ENCODE results near the gene PARVB. TPM values are rescaled to one million over a fixed set of nuclear protein-coding genes. Genes with fewer than 3 reads are reported as not detected.
"Not testable (repeated sequence)": the region's sequence is repeated elsewhere in the genome, so short reads cannot be mapped to it uniquely, and the experiment has no call there.

Gene PARVB
- polyA plus RNA-seq, 3 donors from 2014 or later: 1.8 to 3.8 (median 2.7) TPM

- no peak overlapping the region for H3K4me3 Mint-ChIP-seq
- no peak overlapping the region for H3K27ac Mint-ChIP-seq
- H3K36me3 Mint-ChIP-seq: no peaks in the 10 kb centered on the region
- no peak for DNase-seq
- H3K27me3 Mint-ChIP-seq (ENCODE audit: low read depth in 3 of 3): no peaks in the 10 kb centered on the region
- H3K9me3 Mint-ChIP-seq: no peaks in the 10 kb centered on the region
- no peaks in the 10 kb centered on the region for H3K4me1 Mint-ChIP-seq
These were observed 73.3 kb downstream of the PARVB start for GRCh38 chr22:44097263-44098020.

GRCh38 chr22:44098021-44098739 lies 74.1 kb downstream of the PARVB start:
- H3K27me3 Mint-ChIP-seq (ENCODE audit: low read depth in 3 of 3): no peaks in the 10 kb centered on the region
- no peaks in the 10 kb centered on the region for H3K4me1 Mint-ChIP-seq
- no peaks in the 10 kb centered on the region for H3K36me3 Mint-ChIP-seq
- no peak overlapping the region for H3K27ac Mint-ChIP-seq
- DNase-seq: no peak
- no peaks in the 10 kb centered on the region for H3K9me3 Mint-ChIP-seq
- H3K4me3 Mint-ChIP-seq: no peak overlapping the region

- Mint-ChIP-seq H3K4me3 (no peak overlapping the region), H3K36me3 (no peaks in the 10 kb centered on the region), H3K27ac (no peak overlapping the region), H3K27me3 (ENCODE audit: low read depth in 3 of 3) (no peaks in the 10 kb centered on the region), H3K4me1 (no peaks in the 10 kb centered on the region), H3K9me3 (no peaks in the 10 kb centered on the region)
- no peak for DNase-seq
These were observed 74.9 kb downstream of the PARVB start for GRCh38 chr22:44098966-44099530.

GRCh38 chr22:44099696-44100095 lies 75.6 kb downstream of the PARVB start:
- H3K27me3 Mint-ChIP-seq (ENCODE audit: low read depth in 3 of 3): no peaks in the 10 kb centered on the region
- H3K9me3 Mint-ChIP-seq: no peaks in the 10 kb centered on the region
- no peaks in the 10 kb centered on the region for H3K36me3 Mint-ChIP-seq
- H3K4me1 Mint-ChIP-seq: no peaks in the 10 kb centered on the region
- no peak overlapping the region for H3K27ac Mint-ChIP-seq
- H3K4me3 Mint-ChIP-seq: no peak overlapping the region
- no peak for DNase-seq

GRCh38 chr22:44100411-44100810 lies 76.3 kb downstream of the PARVB start:
- no peak overlapping the region for H3K4me3 Mint-ChIP-seq
- no peaks in the 10 kb centered on the region for H3K9me3 Mint-ChIP-seq
- H3K27me3 Mint-ChIP-seq (ENCODE audit: low read depth in 3 of 3): peaks cover 0 to under 1% (median 0%) of the 10 kb centered on the region in 3 donors
- no peaks in the 10 kb centered on the region for H3K4me1 Mint-ChIP-seq
- no peaks in the 10 kb centered on the region for H3K36me3 Mint-ChIP-seq
- DNase-seq: no peak
- no peak overlapping the region for H3K27ac Mint-ChIP-seq

- H3K4me3 Mint-ChIP-seq: no peak overlapping the region
- no peaks in the 10 kb centered on the region for H3K36me3 Mint-ChIP-seq
- no peaks in the 10 kb centered on the region for H3K9me3 Mint-ChIP-seq
- H3K27ac Mint-ChIP-seq: no peak overlapping the region
- peaks cover 0 to 2% (median 0%) of the 10 kb centered on the region in 3 donors for H3K27me3 Mint-ChIP-seq (ENCODE audit: low read depth in 3 of 3)
- H3K4me1 Mint-ChIP-seq: no peaks in the 10 kb centered on the region
- DNase-seq: no peak
These were observed 78.0 kb downstream of the PARVB start for GRCh38 chr22:44102121-44102520.

GRCh38 chr22:44102856-44103255 lies 78.8 kb downstream of the PARVB start:
- H3K9me3 Mint-ChIP-seq: no peaks in the 10 kb centered on the region
- H3K27me3 Mint-ChIP-seq (ENCODE audit: low read depth in 3 of 3): peaks cover 0 to 2% (median 0%) of the 10 kb centered on the region in 3 donors
- no peak for DNase-seq
- no peak overlapping the region for H3K4me3 Mint-ChIP-seq
- H3K27ac Mint-ChIP-seq: no peak overlapping the region
- no peaks in the 10 kb centered on the region for H3K36me3 Mint-ChIP-seq
- H3K4me1 Mint-ChIP-seq: no peaks in the 10 kb centered on the region

GRCh38 chr22:44103735-44104480 lies 79.8 kb downstream of the PARVB start:
- H3K4me1 Mint-ChIP-seq: no peaks in the 10 kb centered on the region
- H3K9me3 Mint-ChIP-seq: no peaks in the 10 kb centered on the region
- peaks cover 0 to 2% (median 0%) of the 10 kb centered on the region in 3 donors for H3K27me3 Mint-ChIP-seq (ENCODE audit: low read depth in 3 of 3)
- no peaks in the 10 kb centered on the region for H3K36me3 Mint-ChIP-seq
- H3K27ac Mint-ChIP-seq: no peak overlapping the region
- DNase-seq: no peak
- H3K4me3 Mint-ChIP-seq: no peak overlapping the region

GRCh38 chr22:44107340-44107739 lies 83.2 kb downstream of the PARVB start:
- Mint-ChIP-seq H3K27me3 (ENCODE audit: low read depth in 3 of 3) (peaks cover 0 to 2% (median 0%) of the 10 kb centered on the region in 3 donors), H3K4me3 (no peak overlapping the region), H3K36me3 (no peaks in the 10 kb centered on the region), H3K27ac (no peak overlapping the region), H3K9me3 (no peaks in the 10 kb centered on the region), H3K4me1 (no peaks in the 10 kb centered on the region)
- no peak for DNase-seq

- Mint-ChIP-seq H3K27me3 (ENCODE audit: low read depth in 3 of 3) (peaks cover 0 to 2% (median 0%) of the 10 kb centered on the region in 3 donors), H3K4me3 (no peak overlapping the region), H3K36me3 (no peaks in the 10 kb centered on the region), H3K9me3 (no peaks in the 10 kb centered on the region), H3K4me1 (no peaks in the 10 kb centered on the region), H3K27ac (no peak overlapping the region)
- no peak for DNase-seq
These were observed 84.0 kb downstream of the PARVB start for GRCh38 chr22:44108076-44108475.

- Mint-ChIP-seq H3K36me3 (no peaks in the 10 kb centered on the region), H3K9me3 (no peaks in the 10 kb centered on the region), H3K27me3 (ENCODE audit: low read depth in 3 of 3) (peaks cover 0 to 2% (median 0%) of the 10 kb centered on the region in 3 donors), H3K4me3 (no peak overlapping the region), H3K27ac (no peak overlapping the region), H3K4me1 (no peaks in the 10 kb centered on the region)
- DNase-seq: no peak
These were observed 84.8 kb downstream of the PARVB start for GRCh38 chr22:44108806-44109385.

GRCh38 chr22:44109416-44109815 lies 85.3 kb downstream of the PARVB start:
- Mint-ChIP-seq H3K9me3 (no peaks in the 10 kb centered on the region), H3K36me3 (no peaks in the 10 kb centered on the region), H3K27me3 (ENCODE audit: low read depth in 3 of 3) (peaks cover 0 to 2% (median 0%) of the 10 kb centered on the region in 3 donors), H3K4me3 (no peak overlapping the region), H3K27ac (no peak overlapping the region), H3K4me1 (no peaks in the 10 kb centered on the region)
- no peak for DNase-seq

- DNase-seq; H3K9me3 Mint-ChIP-seq; H3K4me3 Mint-ChIP-seq; H3K4me1 Mint-ChIP-seq; H3K36me3 Mint-ChIP-seq; H3K27ac Mint-ChIP-seq; H3K27me3 Mint-ChIP-seq (ENCODE audit: low read depth in 3 of 3): not testable (repeated sequence)
These were observed 86.6 kb downstream of the PARVB start for GRCh38 chr22:44110656-44111055.

Data from immature natural killer cell (primary cell).